ENCODE results near the gene BAX. TPM values are rescaled to one million over a fixed set of nuclear protein-coding genes. Genes with fewer than 3 reads are reported as not detected.

Gene BAX
- total and polyA plus RNA-seq, 9 of the 15 experiments (the other 6 are each of a cell fraction or from before 2014, with no cell fraction given): 3.2 to 95.4 (median 44.5) TPM

GRCh38 chr19:48982280-48982679, 27.6 kb downstream of the BAX start:
- ATAC-seq: no peak
- WGBS (ENCODE audit: insufficient coverage, low coverage, missing lambda C conversion rate): 94% methylated on average over 9 of the region's 9 CpGs
- H3K36me3 ChIP-seq (ENCODE audit: control insufficient read depth, insufficient read depth, low read length): peaks cover 56% of the 10 kb centered on the region; the same call in 2 of the 3 replicates
- H3K4me2 ChIP-seq (ENCODE audit: insufficient read depth, low read length): no peak overlapping the region
- no peak for DNase-seq (ENCODE audit: extremely low read depth in 1 of 4, low spot score in 3 of 4)
- H2AFZ ChIP-seq (ENCODE audit: low read depth, low read length): no peak overlapping the region
- H3K9me1 ChIP-seq (ENCODE audit: control insufficient read depth, insufficient read depth, low read length): no peaks in the 10 kb centered on the region
- in situ Hi-C loops (cut with MboI): no loop called here
- intact Hi-C loops (cut with micrococcal nuclease): no loop called here
- POLR2A ChIA-PET: interaction anchor here (2.6 kb wide), 1 partner anchor 15 kb away, joined by 17 read pairs; no protein-coding TSS in a partner anchor
- no peaks in the 10 kb centered on the region for H4K20me1 ChIP-seq (replicated peaks; ENCODE audit: control insufficient read depth, insufficient read depth, low read length)
- CTCF ChIA-PET (ENCODE audit: low intra/inter-chr PET ratio): no interaction called here
- no TSS peak for BruUV-seq (replicated peaks)
- no peaks in the 10 kb centered on the region for H3K9me3 ChIP-seq (replicated peaks; ENCODE audit: control insufficient read depth, insufficient read depth, low read depth, low read length)
- H3K4me1 ChIP-seq (replicated peaks in 1 of 2; ENCODE audit: control insufficient read depth in 2 of 2, insufficient read depth in 2 of 2, low read length in 2 of 2): peaks cover 2 to 4% of the 10 kb centered on the region in 2 experiments; a peak in 2 of 5 replicates
- H3K27me3 ChIP-seq (ENCODE audit: control insufficient read depth in 2 of 2, insufficient read depth in 2 of 2, low read length in 2 of 2): no peaks in the 10 kb centered on the region
- no peak overlapping the region for H3K4me3 ChIP-seq
- no peak overlapping the region for H3K9ac ChIP-seq (ENCODE audit: insufficient read depth in 1 of 2, low read depth in 2 of 2, low read length in 2 of 2)
- no peak for FAIRE-seq
- no peaks in the 10 kb centered on the region for H3K79me2 ChIP-seq (ENCODE audit: control insufficient read depth, insufficient read depth, low read length)
- H3K27ac ChIP-seq (ENCODE audit: extremely low read depth, low read depth, low read length): no peak overlapping the region
- TF ChIP-seq SMARCC2 (IDR thresholded peaks at IDR 0.05; ENCODE audit: low read depth) (no peak), ZNF316 (IDR thresholded peaks at IDR 0.05) (no peak), ZNF3 (CRISPR knock-in tag; IDR thresholded peaks at IDR 0.05) (no peak), SREBF2 (CRISPR knock-in tag; IDR thresholded peaks at IDR 0.05) (no peak), XRCC3 (IDR thresholded peaks at IDR 0.05) (no peak), RNF2 (IDR thresholded peaks at IDR 0.05) (no peak), UBTF (IDR thresholded peaks at IDR 0.05; ENCODE audit: borderline replicate concordance in 1 of 2, low read depth in 2 of 2, low read length in 2 of 2) (no peak), MIER1 (IDR thresholded peaks at IDR 0.05; ENCODE audit: low read depth) (no peak), ZC3H11A (IDR thresholded peaks at IDR 0.05; ENCODE audit: low read depth, low read length) (no peak), NR2C1 (IDR thresholded peaks at IDR 0.05) (peak; percentile 56), NR2C1 (tag; IDR thresholded peaks at IDR 0.05) (peak; percentile 63), HDAC8 (tag; IDR thresholded peaks at IDR 0.05) (no peak), CHD1 (IDR thresholded peaks at IDR 0.05; ENCODE audit: low read length) (no peak), CTCFL (IDR thresholded peaks at IDR 0.05; ENCODE audit: borderline replicate concordance, insufficient read depth, low read depth, low read length, poor library complexity, severe bottlenecking) (no peak), SIX5 (IDR thresholded peaks at IDR 0.05; ENCODE audit: borderline replicate concordance in 1 of 2, insufficient read depth in 1 of 2, low read depth in 1 of 2, low read length in 2 of 2) (peak; percentile 63 to 76; a peak in 3 of 4 replicates), ZFPM2 (CRISPR knock-in tag; IDR thresholded peaks at IDR 0.05) (no peak), CREM (IDR thresholded peaks at IDR 0.05; ENCODE audit: low read depth) (peak; percentile 34; the same call in 1 of the 2 replicates), ZNF146 (CRISPR knock-in tag; IDR thresholded peaks at IDR 0.05; ENCODE audit: unreplicated experiment) (no peak)
